ENCODE data around the gene SGPL1. TPM values are rescaled to one million over a fixed set of nuclear protein-coding genes. Genes with fewer than 3 reads are reported as not detected.

Gene SGPL1
- total and polyA plus RNA-seq, 2 of the 8 experiments (the other 6 are each of a cell fraction or from before 2014, with no cell fraction given), result 20.5 to 51.6 TPM

DNA sequence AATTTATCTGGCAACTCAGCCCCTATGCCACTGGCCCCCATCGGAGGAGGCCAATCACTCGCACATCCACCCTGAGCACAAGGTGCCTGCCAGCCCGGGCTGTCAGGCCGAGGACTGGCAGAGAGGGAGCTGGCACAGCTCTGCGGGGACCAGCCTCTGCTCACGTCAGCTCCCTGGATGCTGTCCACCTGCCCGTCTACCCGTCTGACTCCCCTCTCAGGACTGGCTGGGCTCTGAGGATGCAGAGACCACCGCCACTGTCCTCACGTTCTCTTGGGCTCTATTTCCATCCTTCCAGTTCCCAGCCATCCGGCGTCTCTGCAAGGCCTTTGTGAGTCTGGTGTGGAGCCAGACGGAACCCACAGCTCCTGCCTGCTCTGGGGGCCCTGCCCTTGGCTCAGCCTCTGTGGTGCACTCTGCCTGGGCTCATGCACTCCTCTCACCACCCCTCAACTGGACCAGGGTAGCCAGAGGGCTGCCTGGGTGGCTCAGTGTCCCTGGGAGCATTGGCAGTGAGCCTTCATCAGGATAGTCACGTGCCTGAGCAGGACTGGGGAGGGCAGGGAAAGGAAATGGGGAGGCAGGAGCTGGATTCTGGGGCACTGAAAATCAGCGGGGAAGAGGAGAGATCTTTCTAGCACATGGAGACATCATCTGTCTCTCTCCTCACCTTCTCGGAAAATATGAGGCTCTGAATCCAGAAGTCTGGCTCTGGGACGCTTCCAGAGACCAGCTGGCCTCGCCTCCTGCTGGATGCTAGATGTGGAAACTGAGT is 110.7 kb downstream of the SGPL1 start:
- POLR2A ChIA-PET (ENCODE audit: partially characterized antibody), result no interaction called here

More for the DNA sequence above, 110.7 kb downstream of the SGPL1 start:
- no peaks in the 10 kb centered on the region for H3K23me2 ChIP-seq (ENCODE audit: low read depth, low read length)
- no peak overlapping the region for H3K4me2 ChIP-seq (ENCODE audit: insufficient read depth in 1 of 2, low read depth in 2 of 2, low read length in 2 of 2)
- no peak overlapping the region for H2BK120ac ChIP-seq (replicated peaks; ENCODE audit: low read depth, low read length)
- no peak overlapping the region for H3K27ac ChIP-seq (ENCODE audit: low read depth, low read length)
- H3K23ac ChIP-seq (ENCODE audit: insufficient read length), result no peak overlapping the region
- no peak overlapping the region for H2BK12ac ChIP-seq (ENCODE audit: low read depth, low read length)
- H3K79me1 ChIP-seq (ENCODE audit: low read depth, low read length), result no peaks in the 10 kb centered on the region
- no peak overlapping the region for H2BK20ac ChIP-seq (ENCODE audit: low read length)
- H3K9ac ChIP-seq (replicated peaks in 1 of 4; ENCODE audit: extremely low read depth in 1 of 4, low read depth in 3 of 4, low read length in 3 of 4), result no peak overlapping the region
- H2AK5ac ChIP-seq (ENCODE audit: low read depth, low read length), result no peak overlapping the region
- no peak overlapping the region for H4K5ac ChIP-seq (ENCODE audit: insufficient read length, low read depth, low read length)
- no peaks in the 10 kb centered on the region for H4K20me1 ChIP-seq (replicated peaks in 1 of 2; ENCODE audit: control insufficient read depth in 1 of 2, insufficient read depth in 2 of 2, low read length in 2 of 2)
- no peak overlapping the region for H4K8ac ChIP-seq (ENCODE audit: extremely low read depth, insufficient read depth, low read length)
- no peaks in the 10 kb centered on the region for H3K36me3 ChIP-seq (ENCODE audit: control insufficient read depth in 2 of 4, insufficient read depth in 4 of 4, low read length in 3 of 4)
- H3K9me3 ChIP-seq (ENCODE audit: insufficient read depth in 2 of 2, low read depth in 1 of 2, low read length in 1 of 2), result no peaks in the 10 kb centered on the region
- H3K4me1 ChIP-seq (replicated peaks in 1 of 4; ENCODE audit: control insufficient read depth in 3 of 4, insufficient read depth in 4 of 4, low read length in 3 of 4), result no peaks in the 10 kb centered on the region
- no peak overlapping the region for H2BK15ac ChIP-seq (ENCODE audit: low read length)
- no peaks in the 10 kb centered on the region; a peak in 1 of 7 replicates for H3K27me3 ChIP-seq (replicated peaks in 1 of 4; ENCODE audit: control insufficient read depth in 3 of 4, extremely low read depth in 1 of 4, insufficient read depth in 3 of 4, low read length in 3 of 4)
- no peak overlapping the region for H3K4ac ChIP-seq (replicated peaks; ENCODE audit: insufficient read length, low read depth, low read length)
- no peak overlapping the region for H3K4me3 ChIP-seq (ENCODE audit: extremely low read depth in 1 of 4, insufficient read depth in 2 of 4, low read depth in 3 of 4, low read length in 4 of 4)
- no peak for DNase-seq (ENCODE audit: low read depth in 1 of 2, low spot score in 2 of 2)
- H2AFZ ChIP-seq (ENCODE audit: low read length), result no peak overlapping the region
- FAIRE-seq, result no peak
- WGBS, 2 experiments (ENCODE audit: extremely low coverage in 1 of 2, insufficient coverage in 1 of 2, insufficient read length in 1 of 2, insufficient replicate concordance in 2 of 2, low coverage in 1 of 2, low lambda C conversion rate in 2 of 2, missing lambda C conversion rate in 1 of 2), result 88% methylated on average over 18 of the region's 18 CpGs; no CpG with 5 or more reads in 1 of the 2 experiments
- H3K79me2 ChIP-seq (ENCODE audit: control insufficient read depth in 1 of 2, insufficient read depth in 2 of 2, low read length in 2 of 2), result no peaks in the 10 kb centered on the region
- H3K56ac ChIP-seq (replicated peaks; ENCODE audit: insufficient read length, low read depth, low read length), result no peak overlapping the region
- no peak overlapping the region for H2BK5ac ChIP-seq (ENCODE audit: low read depth, low read length)
- no peak overlapping the region for H3K18ac ChIP-seq (ENCODE audit: extremely low read depth, low read length)
- TF ChIP-seq RAD21 (IDR thresholded peaks at IDR 0.05 in 1 of 2, conservative IDR thresholded peaks at IDR 0.05 in 1 of 2; ENCODE audit: low read depth in 2 of 2, low read length in 2 of 2), result no peak
- TF ChIP-seq TBP (IDR thresholded peaks at IDR 0.05; ENCODE audit: low read depth, low read length), result no peak
- TF ChIP-seq MAFK (IDR thresholded peaks at IDR 0.05; ENCODE audit: low read depth, low read length), result no peak
- H3K14ac ChIP-seq (ENCODE audit: insufficient read length), result no peak overlapping the region
- CTCF ChIA-PET (ENCODE audit: partially characterized antibody), result interaction anchor here (0.7 to 17.0 kb wide), 56 partner anchors 9 to 381 kb away, joined by 3 to 237 read pairs (median 4); partner anchors contain the start of gene UNC5B
- no peak overlapping the region for H4K91ac ChIP-seq (replicated peaks; ENCODE audit: insufficient read length, low read length)
